ENCODE measurements around the gene TSSK2.

Gene TSSK2

GRCh38 chr22:19122143-19122751 is 8.9 kb upstream of the TSSK2 start, which contains the start of gene DGCR2:
TSS of gene DGCR2 (minus strand) at chr22:19122412. CDS start at chr22:19122206, 206 bp downstream.
- DNase-seq (ENCODE audit: extremely low read depth, insufficient read length): peak; percentile 94
- no peak for TF ChIP-seq CTCF (IDR thresholded peaks at IDR 0.05; ENCODE audit: insufficient read depth, low read length, poor library complexity, severe bottlenecking)
- Histone ChIP-seq H3K4me3 (replicated peaks; ENCODE audit: low read depth, low read length) (peak within 1 kb of the TSS; percentile 90), H3K27me3 (replicated peaks; ENCODE audit: control insufficient read depth, insufficient read depth, low read length) (no peaks in the 10 kb centered on the region), H3K36me3 (ENCODE audit: control insufficient read depth, insufficient read depth, low read length) (no peaks in the 10 kb centered on the region)

- no peaks in the 10 kb centered on the region for H3K36me3 ChIP-seq (ENCODE audit: control insufficient read depth, insufficient read depth, low read length)
- DNase-seq (ENCODE audit: extremely low read depth, insufficient read length): no peak
Observed at GRCh38 chr22:19122752-19123492, 8.2 kb upstream of the TSSK2 start.

GRCh38 chr22:19123936-19124335 is 7.2 kb upstream of the TSSK2 start:
- DNase-seq (ENCODE audit: extremely low read depth, insufficient read length): no peak
- no peak for TF ChIP-seq CTCF (IDR thresholded peaks at IDR 0.05; ENCODE audit: insufficient read depth, low read length, poor library complexity, severe bottlenecking)
- H3K36me3 ChIP-seq (ENCODE audit: control insufficient read depth, insufficient read depth, low read length): no peaks in the 10 kb centered on the region

More at GRCh38 chr22:19122752-19123492, 8.2 kb upstream of the TSSK2 start:
- Histone ChIP-seq H3K27me3 (replicated peaks; ENCODE audit: control insufficient read depth, insufficient read depth, low read length) (no peaks in the 10 kb centered on the region), H3K4me3 (replicated peaks; ENCODE audit: low read depth, low read length) (peak overlapping the region; percentile 59)
- no peak for TF ChIP-seq CTCF (IDR thresholded peaks at IDR 0.05; ENCODE audit: insufficient read depth, low read length, poor library complexity, severe bottlenecking)

GRCh38 chr22:19124377-19124776 is 6.7 kb upstream of the TSSK2 start:
- no peak for TF ChIP-seq CTCF (IDR thresholded peaks at IDR 0.05; ENCODE audit: insufficient read depth, low read length, poor library complexity, severe bottlenecking)
- no peaks in the 10 kb centered on the region for H3K27me3 ChIP-seq (replicated peaks; ENCODE audit: control insufficient read depth, insufficient read depth, low read length)
- DNase-seq (ENCODE audit: extremely low read depth, insufficient read length): no peak
- no peaks in the 10 kb centered on the region for H3K36me3 ChIP-seq (ENCODE audit: control insufficient read depth, insufficient read depth, low read length)
- H3K4me3 ChIP-seq (replicated peaks; ENCODE audit: low read depth, low read length): no peak overlapping the region

More at GRCh38 chr22:19123936-19124335, 7.2 kb upstream of the TSSK2 start:
- Histone ChIP-seq H3K27me3 (replicated peaks; ENCODE audit: control insufficient read depth, insufficient read depth, low read length) (no peaks in the 10 kb centered on the region), H3K4me3 (replicated peaks; ENCODE audit: low read depth, low read length) (no peak overlapping the region)

- Histone ChIP-seq H3K36me3 (ENCODE audit: control insufficient read depth, insufficient read depth, low read length) (no peaks in the 10 kb centered on the region), H3K4me3 (replicated peaks; ENCODE audit: low read depth, low read length) (no peak overlapping the region), H3K27me3 (replicated peaks; ENCODE audit: control insufficient read depth, insufficient read depth, low read length) (no peaks in the 10 kb centered on the region)
- TF ChIP-seq CTCF (IDR thresholded peaks at IDR 0.05; ENCODE audit: insufficient read depth, low read length, poor library complexity, severe bottlenecking): no peak
- no peak for DNase-seq (ENCODE audit: extremely low read depth, insufficient read length)
Observed at GRCh38 chr22:19125011-19125410, 6.1 kb upstream of the TSSK2 start.

Data from GM06990 (cell line).